ENCODE measurements around the gene STAG1.
"Not testable (repeated sequence)": the region's sequence is repeated elsewhere in the genome, so short reads cannot be mapped to it uniquely, and the experiment has no call there.

Gene STAG1

DNA sequence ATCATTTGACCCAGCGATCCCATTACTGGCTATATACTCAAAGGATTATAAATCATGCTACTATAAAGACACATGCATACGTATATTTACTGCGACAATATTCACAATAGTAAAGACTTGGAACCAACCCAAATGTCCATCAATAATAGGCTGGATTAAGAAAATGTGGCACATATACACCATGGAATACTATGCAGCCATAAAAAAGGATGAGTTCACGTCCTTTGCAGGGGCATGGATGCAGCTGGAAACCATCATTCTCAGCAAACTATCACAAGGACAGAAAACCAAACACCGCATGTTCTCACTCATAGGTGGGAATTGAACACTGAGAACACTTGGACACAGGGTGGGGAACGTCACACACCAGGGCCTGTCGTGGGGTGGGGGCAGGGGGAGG, 237.6 kb downstream of the STAG1 start:
- DNase-seq (ENCODE audit: low read depth in 2 of 2, low spot score in 1 of 2), result not testable (repeated sequence)

- no peak for DNase-seq (ENCODE audit: low read depth in 2 of 2, low spot score in 1 of 2)
These were observed 238.8 kb downstream of the STAG1 start for GRCh38 chr3:136513367-136513766.

DNA sequence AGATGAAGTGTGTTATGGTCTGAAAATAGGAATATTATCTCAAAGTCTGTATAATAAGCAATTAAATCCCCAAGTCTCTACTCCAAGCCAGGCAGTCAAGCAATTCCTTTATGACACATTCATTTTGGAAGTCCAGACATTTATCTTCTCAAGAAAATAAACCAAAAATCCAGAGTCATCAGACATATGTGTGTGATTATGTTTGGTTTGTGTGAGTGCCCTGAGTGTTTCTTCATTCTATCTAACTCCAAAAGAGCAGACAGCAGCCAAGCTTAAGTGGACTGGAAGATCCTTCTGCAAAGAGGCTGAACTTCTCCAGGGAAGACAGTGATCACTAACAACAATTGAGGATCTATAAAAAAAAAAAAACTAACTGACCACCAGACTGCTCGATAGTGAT, 239.8 kb downstream of the STAG1 start:
- no peak for DNase-seq (ENCODE audit: low read depth in 2 of 2, low spot score in 1 of 2)

DNA sequence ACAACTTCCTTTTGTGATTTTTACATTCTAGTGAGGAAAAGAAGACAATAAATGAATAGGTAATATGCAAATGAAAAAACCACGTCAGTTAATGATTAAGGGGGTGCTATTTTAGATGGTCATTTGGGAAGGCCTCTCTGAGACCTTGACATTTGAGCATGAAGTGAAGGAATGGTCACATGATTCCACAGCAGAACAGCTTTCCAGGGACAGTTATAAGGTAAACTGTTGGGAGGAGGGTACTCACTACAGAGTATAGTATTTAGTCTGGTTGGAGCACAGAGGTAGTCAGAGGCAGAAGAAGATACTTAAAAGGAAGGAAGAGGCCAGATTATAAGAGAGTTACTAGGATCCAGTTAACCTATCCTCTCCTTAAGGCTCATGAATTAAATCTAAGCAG, 246.5 kb downstream of the STAG1 start:
- DNase-seq (ENCODE audit: low read depth in 2 of 2, low spot score in 1 of 2), result no peak

DNA sequence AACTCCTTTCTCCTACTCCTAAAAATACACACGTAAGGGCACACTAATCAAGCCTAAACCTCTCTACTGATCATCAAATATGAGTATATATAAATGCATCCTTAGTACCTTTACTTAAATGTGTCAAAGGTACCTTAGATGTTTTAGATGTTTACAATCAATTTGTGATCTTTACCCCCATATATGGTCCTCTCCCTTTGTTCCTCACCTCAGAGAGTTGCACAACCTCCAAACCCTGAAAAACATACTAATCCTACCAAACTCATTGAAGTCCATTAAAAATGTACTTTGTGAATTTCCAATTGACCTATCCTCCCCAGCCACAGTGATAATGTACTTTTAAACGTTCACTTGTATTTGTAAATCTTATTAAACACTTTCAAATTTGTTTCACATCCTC, 249.1 kb downstream of the STAG1 start:
- DNase-seq (ENCODE audit: low read depth in 2 of 2, low spot score in 1 of 2), result no peak

DNA sequence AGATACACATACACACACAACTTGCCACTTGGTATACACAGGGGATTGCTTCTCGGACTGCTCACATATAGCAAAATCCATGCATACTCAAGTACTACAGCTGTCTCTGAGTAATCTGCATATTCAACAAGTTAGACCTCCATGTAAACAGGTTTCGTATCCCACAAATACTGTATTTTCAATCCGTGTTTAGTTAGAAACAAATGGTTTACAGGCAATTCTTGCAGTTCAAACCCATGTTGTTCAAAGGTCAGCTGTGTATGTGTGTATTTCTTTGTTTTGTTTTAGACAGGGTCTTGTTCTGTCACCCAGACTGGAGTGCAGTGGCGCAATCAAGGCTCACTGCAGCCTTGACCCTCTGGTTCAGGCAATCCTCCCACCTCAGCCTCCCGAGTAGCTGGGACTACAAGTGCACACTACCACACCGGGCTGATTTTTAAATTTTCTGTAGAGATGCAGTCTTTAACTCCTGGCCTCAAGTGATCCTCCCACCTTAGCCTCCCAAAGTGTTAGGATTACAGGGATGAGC, 253.2 kb downstream of the STAG1 start:
- DNase-seq (ENCODE audit: low read depth in 2 of 2, low spot score in 1 of 2), result no peak

GRCh38 chr3:136495213-136495612, 257.0 kb downstream of the STAG1 start:
- DNase-seq (ENCODE audit: low read depth in 2 of 2, low spot score in 1 of 2), result no peak

DNA sequence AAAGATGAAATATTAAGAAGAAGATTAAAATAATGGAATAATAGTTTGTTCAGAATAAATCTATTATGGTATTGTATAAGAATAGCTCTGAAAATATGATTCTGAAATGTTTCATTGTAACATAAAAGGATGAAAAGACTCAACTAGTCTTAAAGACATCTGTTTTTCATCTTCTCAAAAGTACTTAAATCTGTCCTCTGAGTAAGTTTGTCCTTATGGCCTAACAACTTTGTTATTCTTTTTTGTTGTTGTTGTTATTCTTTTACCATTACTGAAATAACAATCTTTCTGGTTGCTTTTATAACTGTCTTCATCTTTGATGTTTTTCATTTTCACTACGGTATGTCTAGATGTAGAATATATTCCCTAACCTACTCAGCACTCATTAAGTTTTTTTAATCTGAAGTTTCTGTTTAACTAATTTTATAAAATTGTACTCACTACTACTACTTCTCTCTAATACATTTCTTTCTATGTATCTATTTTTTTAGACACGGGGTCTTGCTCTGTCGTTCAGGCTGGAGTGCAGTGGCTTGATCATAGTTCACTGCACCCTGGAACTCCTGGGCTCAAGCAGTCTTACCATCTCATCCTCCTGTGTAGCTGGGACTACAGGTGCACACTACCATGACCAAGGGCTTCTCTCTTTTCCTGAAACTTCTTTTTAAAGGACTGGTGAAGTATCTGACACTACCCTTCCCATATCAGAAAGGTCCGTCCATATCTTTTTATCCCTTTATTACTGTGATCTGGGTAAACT, 261.4 kb downstream of the STAG1 start:
- DNase-seq (ENCODE audit: low read depth in 2 of 2, low spot score in 1 of 2), result no peak

DNA sequence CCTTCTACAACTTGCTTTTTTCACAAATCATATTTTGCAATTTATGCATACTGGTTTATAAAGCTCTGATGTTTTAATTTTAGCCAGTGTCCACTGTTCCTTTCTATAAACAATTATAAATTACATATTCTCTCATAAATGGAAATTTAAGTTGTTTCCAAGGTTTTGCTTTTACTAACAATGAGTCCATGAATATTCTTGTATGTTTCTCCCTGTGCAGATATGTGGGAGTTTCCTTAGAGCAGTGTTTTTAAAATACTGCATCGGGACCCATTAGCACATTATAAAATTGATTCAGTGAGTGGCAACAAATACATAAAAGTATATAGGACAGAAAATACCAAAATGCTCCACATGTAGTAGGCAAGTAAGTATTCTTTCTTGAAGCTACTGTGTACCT, 266.4 kb downstream of the STAG1 start:
- no peak for DNase-seq (ENCODE audit: low read depth in 2 of 2, low spot score in 1 of 2)

GRCh38 chr3:136476280-136476679, 275.9 kb downstream of the STAG1 start:
- no peak for DNase-seq (ENCODE audit: low read depth in 2 of 2, low spot score in 1 of 2)

- not testable (repeated sequence) for DNase-seq (ENCODE audit: low read depth in 2 of 2, low spot score in 1 of 2)
These were observed 277.3 kb downstream of the STAG1 start for GRCh38 chr3:136474876-136475275.

- DNase-seq (ENCODE audit: low read depth in 2 of 2, low spot score in 1 of 2), result no peak
These were observed 278.4 kb downstream of the STAG1 start for GRCh38 chr3:136473716-136474326.

DNA sequence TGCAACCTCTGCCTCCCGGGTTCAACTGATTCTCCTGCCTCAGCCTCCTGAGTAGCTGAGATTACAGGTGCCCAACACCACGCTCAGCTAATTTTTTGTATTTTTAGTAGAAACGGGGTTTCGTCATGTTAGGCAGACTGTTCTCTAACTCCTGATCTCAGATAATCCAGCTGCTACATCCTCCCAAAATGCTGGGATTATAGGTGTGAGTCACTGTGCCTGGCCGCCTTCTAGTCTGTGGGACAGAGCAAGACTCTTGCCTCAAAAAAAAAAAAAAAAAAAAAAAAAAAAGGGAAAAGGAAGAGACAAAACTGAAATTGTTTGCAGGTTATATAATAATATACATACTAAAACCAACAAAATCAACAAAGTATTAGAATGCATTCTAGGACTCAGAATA, 286.9 kb downstream of the STAG1 start:
- DNase-seq (ENCODE audit: low read depth in 2 of 2, low spot score in 1 of 2), result no peak

GRCh38 chr3:136464502-136464901, 287.7 kb downstream of the STAG1 start:
- no peak for DNase-seq (ENCODE audit: low read depth in 2 of 2, low spot score in 1 of 2)

DNA sequence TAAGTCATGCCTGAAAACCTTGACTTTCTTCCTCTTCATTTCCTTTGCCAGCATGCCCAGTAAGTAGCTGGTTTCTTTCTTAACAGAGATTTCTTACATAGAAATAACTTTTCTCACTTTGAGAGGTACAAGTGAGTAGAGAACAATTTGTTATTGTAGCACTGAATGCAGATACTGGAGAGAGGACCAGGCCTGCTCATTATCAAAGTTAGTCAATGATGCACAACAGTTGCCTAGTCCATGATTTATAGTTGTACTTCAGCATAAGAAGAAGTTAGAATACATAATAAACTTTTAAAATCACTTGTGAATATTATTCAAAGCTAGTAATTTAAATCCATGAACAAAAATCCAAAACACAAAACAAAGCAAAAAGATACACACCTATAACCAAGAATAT, 289.0 kb downstream of the STAG1 start:
- no peak for DNase-seq (ENCODE audit: low read depth in 2 of 2, low spot score in 1 of 2)

- DNase-seq (ENCODE audit: low read depth in 2 of 2, low spot score in 1 of 2), result no peak
These were observed 294.4 kb downstream of the STAG1 start for GRCh38 chr3:136457793-136458192.

- DNase-seq (ENCODE audit: low read depth in 2 of 2, low spot score in 1 of 2), result no peak
These were observed 296.0 kb downstream of the STAG1 start for GRCh38 chr3:136456196-136456595.

DNA sequence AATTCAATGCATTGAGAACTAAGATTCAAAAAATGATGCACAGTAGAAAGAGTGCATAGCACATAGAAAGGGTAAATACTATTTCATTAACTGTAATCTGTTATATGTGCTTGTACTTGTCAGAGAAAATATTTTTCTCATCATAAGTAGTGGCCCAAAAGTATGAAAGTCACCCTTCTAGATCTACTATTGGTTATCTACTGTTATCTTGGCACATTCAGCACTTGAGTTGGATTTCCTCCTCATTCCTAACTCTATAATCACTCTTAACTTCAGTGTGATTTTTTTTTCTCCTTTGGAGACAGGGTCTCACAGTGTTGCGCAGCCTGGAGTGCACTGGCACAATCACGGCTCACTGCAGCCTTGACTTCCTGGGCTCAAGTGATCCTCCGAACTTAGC, 307.6 kb downstream of the STAG1 start:
- no peak for DNase-seq (ENCODE audit: low read depth in 2 of 2, low spot score in 1 of 2)

GRCh38 chr3:136437043-136437442, 315.1 kb downstream of the STAG1 start:
- no peak for DNase-seq (ENCODE audit: low read depth in 2 of 2, low spot score in 1 of 2)

- no peak for DNase-seq (ENCODE audit: low read depth in 2 of 2, low spot score in 1 of 2)
These were observed 317.7 kb downstream of the STAG1 start for GRCh38 chr3:136434429-136434828.

GRCh38 chr3:136432685-136433084, 319.5 kb downstream of the STAG1 start:
- no peak for DNase-seq (ENCODE audit: low read depth in 2 of 2, low spot score in 1 of 2)

DNA sequence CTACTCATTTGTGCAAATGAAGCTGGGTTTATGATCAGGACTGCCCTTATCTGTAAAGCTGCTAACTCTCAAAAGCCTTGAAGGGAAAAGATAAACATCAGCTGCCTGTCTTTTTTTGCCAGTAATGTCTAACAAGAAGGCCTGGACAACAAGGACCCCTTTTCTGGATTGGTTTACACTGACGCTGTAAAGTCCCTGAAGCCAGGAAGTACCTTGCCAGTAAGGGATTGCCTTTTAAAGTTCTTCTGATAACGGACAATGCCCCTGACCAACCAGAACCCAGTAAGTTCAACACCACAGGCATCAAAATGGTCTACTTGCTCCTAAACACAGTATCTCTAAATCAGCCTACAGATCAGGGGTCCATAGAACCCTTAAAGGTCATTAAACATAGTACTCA, 324.0 kb downstream of the STAG1 start:
- DNase-seq (ENCODE audit: low read depth in 2 of 2, low spot score in 1 of 2), result no peak

DNA sequence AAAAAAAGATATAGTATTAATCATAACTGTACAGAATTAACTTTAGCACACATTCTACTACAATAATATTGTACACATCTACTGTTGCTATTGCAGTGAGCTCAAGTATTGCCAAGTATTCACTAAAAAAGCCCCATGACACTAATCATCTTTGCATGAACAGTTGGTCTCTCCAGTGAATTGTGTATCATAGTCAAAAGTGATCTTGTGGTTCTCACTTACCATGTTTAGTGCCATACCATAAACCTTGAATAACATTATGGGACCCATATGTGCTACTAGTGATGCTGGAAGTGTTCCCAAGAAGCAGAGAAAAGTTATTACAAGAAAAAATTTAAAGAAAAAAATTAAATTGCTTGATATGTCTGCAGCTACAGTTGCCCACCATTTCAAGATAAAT, 324.9 kb downstream of the STAG1 start:
- no peak for DNase-seq (ENCODE audit: low read depth in 2 of 2, low spot score in 1 of 2)

Measured in stimulated activated CD8-positive, alpha-beta memory T cell treated with anti-CD3 and anti-CD28 coated beads, Interleukin-4, amount 100 ng/mL, for 1 hour (primary cell).